Gastroesophageal sphincter (tissue), 3 donors: ENCODE data around the gene QSOX1.

Experiments used
- EP300 ChIP-seq: sonication (generic); formaldehyde crosslinking; IDR thresholded peaks from one replicate; pipeline ENCODE4 v1.6.1; 2017; ENCODE audit warnings: antibody characterized with exemption, mild to moderate bottlenecking
- POLR2A ChIP-seq, 2 donors: fragments of 450-650 bp; IDR thresholded peaks; one replicate each; pipeline ENCODE4 v1.6.1; 2017; ENCODE audit warnings: antibody characterized with exemption in 2 of 2, mild to moderate bottlenecking in 2 of 2, moderate library complexity in 1 of 2
- POLR2AphosphoS5 ChIP-seq: sonication (generic); formaldehyde crosslinking; IDR thresholded peaks from one replicate; pipeline ENCODE4 v1.6.1; 2017; ENCODE audit warnings: antibody characterized with exemption
- TF ChIP-seq, protein P1 (sequence below), 4 experiments: fragments of 200-600 bp in 2 of 4; fragments of 450-650 bp in 2 of 4; sonication (generic) in 1 of 4; IDR thresholded peaks; one replicate each; pipeline ENCODE4 v1.5.1; 2017 to 2019; ENCODE audit warnings: antibody characterized with exemption in 4 of 4, mild to moderate bottlenecking in 2 of 4, moderate library complexity in 2 of 4

GRCh38 chr1:180237869-180238476 is 83.3 kb downstream of the QSOX1 start:
- TF ChIP-seq, protein P1, sequence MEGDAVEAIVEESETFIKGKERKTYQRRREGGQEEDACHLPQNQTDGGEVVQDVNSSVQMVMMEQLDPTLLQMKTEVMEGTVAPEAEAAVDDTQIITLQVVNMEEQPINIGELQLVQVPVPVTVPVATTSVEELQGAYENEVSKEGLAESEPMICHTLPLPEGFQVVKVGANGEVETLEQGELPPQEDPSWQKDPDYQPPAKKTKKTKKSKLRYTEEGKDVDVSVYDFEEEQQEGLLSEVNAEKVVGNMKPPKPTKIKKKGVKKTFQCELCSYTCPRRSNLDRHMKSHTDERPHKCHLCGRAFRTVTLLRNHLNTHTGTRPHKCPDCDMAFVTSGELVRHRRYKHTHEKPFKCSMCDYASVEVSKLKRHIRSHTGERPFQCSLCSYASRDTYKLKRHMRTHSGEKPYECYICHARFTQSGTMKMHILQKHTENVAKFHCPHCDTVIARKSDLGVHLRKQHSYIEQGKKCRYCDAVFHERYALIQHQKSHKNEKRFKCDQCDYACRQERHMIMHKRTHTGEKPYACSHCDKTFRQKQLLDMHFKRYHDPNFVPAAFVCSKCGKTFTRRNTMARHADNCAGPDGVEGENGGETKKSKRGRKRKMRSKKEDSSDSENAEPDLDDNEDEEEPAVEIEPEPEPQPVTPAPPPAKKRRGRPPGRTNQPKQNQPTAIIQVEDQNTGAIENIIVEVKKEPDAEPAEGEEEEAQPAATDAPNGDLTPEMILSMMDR (IDR thresholded peaks at IDR 0.05): no peak
- TF ChIP-seq POLR2A (IDR thresholded peaks at IDR 0.05): no peak
- TF ChIP-seq EP300: no peak
- TF ChIP-seq POLR2AphosphoS5: no peak
